Suppressor macrophage treated with lipopolysaccharide for 4 hours (primary cell): ENCODE measurements around the gene TBL1XR1.

ENCODE experiments used
- DNase-seq: peaks from one replicate; pipeline ENCODE4 v3.0.0-alpha.2; 2020

Gene TBL1XR1

GRCh38 chr3:177197041-177197726 lies at the start of gene TBL1XR1:
Gene TBL1XR1, minus strand, starts transcription at chr3:177197482. Its CDS starts 132,505 bp downstream, at chr3:177064977.
- peak; percentile 80 for DNase-seq

GRCh38 chr3:177245250-177245649 lies 48.0 kb upstream of the TBL1XR1 start:
- no peak for DNase-seq

GRCh38 chr3:177244606-177245005 lies 47.3 kb upstream of the TBL1XR1 start:
- no peak for DNase-seq

GRCh38 chr3:177238686-177239216 lies 41.5 kb upstream of the TBL1XR1 start:
- DNase-seq, result no peak

GRCh38 chr3:177237206-177237605 lies 39.9 kb upstream of the TBL1XR1 start:
- DNase-seq, result no peak

- no peak for DNase-seq
Measured at GRCh38 chr3:177236704-177237103, 39.4 kb upstream of the TBL1XR1 start.

GRCh38 chr3:177234121-177234520 lies 36.8 kb upstream of the TBL1XR1 start:
- no peak for DNase-seq

GRCh38 chr3:177231242-177231641 lies 34.0 kb upstream of the TBL1XR1 start:
- no peak for DNase-seq

- DNase-seq, result no peak
Measured at GRCh38 chr3:177230641-177231040, 33.4 kb upstream of the TBL1XR1 start.

GRCh38 chr3:177229791-177230190 lies 32.5 kb upstream of the TBL1XR1 start:
- DNase-seq, result no peak

GRCh38 chr3:177228601-177229190 lies 31.4 kb upstream of the TBL1XR1 start:
- no peak for DNase-seq

GRCh38 chr3:177224414-177224813 lies 27.1 kb upstream of the TBL1XR1 start:
- no peak for DNase-seq

GRCh38 chr3:177221744-177222143 lies 24.5 kb upstream of the TBL1XR1 start:
- DNase-seq, result peak; percentile 23

GRCh38 chr3:177220136-177220974 lies 23.1 kb upstream of the TBL1XR1 start:
- DNase-seq, result no peak

GRCh38 chr3:177213801-177214535 lies 16.7 kb upstream of the TBL1XR1 start:
- no peak for DNase-seq

GRCh38 chr3:177212756-177213155 lies 15.5 kb upstream of the TBL1XR1 start:
- no peak for DNase-seq

GRCh38 chr3:177212278-177212610 lies 15.0 kb upstream of the TBL1XR1 start:
- no peak for DNase-seq

- no peak for DNase-seq
Measured at GRCh38 chr3:177211503-177212277, 14.4 kb upstream of the TBL1XR1 start.

- DNase-seq, result no peak
Measured at GRCh38 chr3:177210744-177211502, 13.6 kb upstream of the TBL1XR1 start.

- DNase-seq, result no peak
Measured at GRCh38 chr3:177209509-177209908, 12.2 kb upstream of the TBL1XR1 start.

- no peak for DNase-seq
Measured at GRCh38 chr3:177208781-177209180, 11.5 kb upstream of the TBL1XR1 start.
